NB4 (cell line): ENCODE measurements around the gene LRG1.

Experiments used
- DNase-seq: peaks from one replicate; pipeline ENCODE4 v3.0.0; 2010; ENCODE audit warnings: low read depth
- H3K4me3 ChIP-seq: one replicate; pipeline ENCODE4 v1.5.1; 2011; ENCODE audit warnings: mild to moderate bottlenecking, low read depth, low read length, moderate library complexity
- CTCF ChIP-seq: IDR thresholded peaks from one replicate; pipeline ENCODE4 v1.5.1; 2012; ENCODE audit warnings: low read depth, low read length
- MYC ChIP-seq: IDR thresholded peaks from 2 replicates; pipeline ENCODE4 v1.6.1; 2011; ENCODE audit warnings: low read depth, low read length
- POLR2A ChIP-seq: IDR thresholded peaks from 2 replicates; pipeline ENCODE4 v1.6.1; 2011; ENCODE audit warnings: mild to moderate bottlenecking; ENCODE audit not compliant: insufficient read length; ENCODE audit errors: extremely low read depth
- TF ChIP-seq, protein P1 (sequence below): IDR thresholded peaks from 2 replicates; pipeline ENCODE4 v1.6.1; 2011; ENCODE audit warnings: low read depth, low read length

LRG1 gene

DNA sequence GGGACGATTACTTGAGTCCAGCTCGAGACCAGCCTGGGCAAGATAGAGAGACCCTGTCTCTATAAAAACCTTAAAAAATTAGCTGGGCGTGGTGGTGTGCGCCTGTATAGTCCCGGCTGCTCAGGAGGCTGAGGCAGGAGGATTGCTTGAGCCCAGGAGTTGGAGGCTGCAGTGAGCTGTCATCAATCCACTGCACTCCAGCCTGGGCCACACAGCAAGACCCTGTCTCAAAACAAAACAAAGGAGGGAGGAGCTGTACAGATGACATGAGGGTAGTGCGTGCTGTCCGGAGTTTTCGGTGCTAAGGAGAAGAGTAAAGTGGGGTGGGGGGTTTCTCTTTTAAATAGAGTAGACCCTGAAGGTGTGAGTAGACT is 45.2 kb downstream of the LRG1 start:
- TF ChIP-seq POLR2A (no peak), MYC (no peak), CTCF (no peak)
- TF ChIP-seq, protein P1, sequence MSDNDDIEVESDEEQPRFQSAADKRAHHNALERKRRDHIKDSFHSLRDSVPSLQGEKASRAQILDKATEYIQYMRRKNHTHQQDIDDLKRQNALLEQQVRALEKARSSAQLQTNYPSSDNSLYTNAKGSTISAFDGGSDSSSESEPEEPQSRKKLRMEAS = no peak
- no peak overlapping the region for H3K4me3 ChIP-seq
- DNase-seq = no peak

GRCh38 chr19:4493929-4494690 is 45.7 kb downstream of the LRG1 start:
- TF ChIP-seq CTCF = no peak
- H3K4me3 ChIP-seq = no peak overlapping the region
- DNase-seq = no peak

GRCh38 chr19:4493104-4493928 is 46.5 kb downstream of the LRG1 start:
- no peak overlapping the region for H3K4me3 ChIP-seq
- no peak for DNase-seq
- TF ChIP-seq CTCF (no peak), MYC (no peak), POLR2A (no peak)
- TF ChIP-seq, protein P1 = no peak

- no peak for DNase-seq
- TF ChIP-seq POLR2A (no peak), MYC (no peak)
- H3K4me3 ChIP-seq = no peak overlapping the region
Measured at GRCh38 chr19:4492337-4493103, 47.3 kb downstream of the LRG1 start.

- DNase-seq = no peak
- no peak overlapping the region for H3K4me3 ChIP-seq
- TF ChIP-seq POLR2A = no peak
- no peak for TF ChIP-seq MYC
- no peak for TF ChIP-seq CTCF
- TF ChIP-seq, protein P1 = no peak
Measured at GRCh38 chr19:4491446-4491845, 48.4 kb downstream of the LRG1 start.

DNA sequence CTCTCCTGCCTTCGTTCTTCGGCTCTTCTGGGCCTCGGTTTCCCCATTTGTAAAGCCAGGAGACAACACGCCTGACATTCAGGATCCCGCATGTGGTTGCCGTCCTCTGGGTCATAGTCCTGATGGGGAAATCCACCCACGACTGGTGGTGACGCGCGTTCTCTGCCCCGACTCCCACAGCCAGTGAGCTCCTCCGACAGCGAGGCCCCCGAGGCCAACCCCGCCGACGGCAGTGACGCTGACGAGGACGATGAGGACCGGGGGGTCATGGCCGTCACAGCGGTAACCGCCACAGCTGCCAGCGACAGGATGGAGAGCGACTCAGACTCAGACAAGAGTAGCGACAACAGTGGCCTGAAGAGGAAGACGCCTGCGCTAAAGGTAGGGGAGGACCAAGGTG is 51.3 kb downstream of the LRG1 start:
- H3K4me3 ChIP-seq = no peak overlapping the region
- TF ChIP-seq, protein P1 = no peak
- TF ChIP-seq CTCF (no peak), MYC (no peak), POLR2A (no peak)
- no peak for DNase-seq
